HG02938 (cell line): Measurements from ENCODE around the gene POU4F1.
"Not testable (repeated sequence)": the region's sequence is repeated elsewhere in the genome, so short reads cannot be mapped to it uniquely, and the experiment has no call there.

ENCODE experiments used
- ATAC-seq: cut with Tn5 transposase; IDR thresholded peaks from one replicate; pipeline ENCODE4 v1.9.1; 2021; ENCODE audit warnings: mild to moderate bottlenecking, moderate library complexity; ENCODE audit not compliant: unreplicated experiment

POU4F1 gene, protein sequence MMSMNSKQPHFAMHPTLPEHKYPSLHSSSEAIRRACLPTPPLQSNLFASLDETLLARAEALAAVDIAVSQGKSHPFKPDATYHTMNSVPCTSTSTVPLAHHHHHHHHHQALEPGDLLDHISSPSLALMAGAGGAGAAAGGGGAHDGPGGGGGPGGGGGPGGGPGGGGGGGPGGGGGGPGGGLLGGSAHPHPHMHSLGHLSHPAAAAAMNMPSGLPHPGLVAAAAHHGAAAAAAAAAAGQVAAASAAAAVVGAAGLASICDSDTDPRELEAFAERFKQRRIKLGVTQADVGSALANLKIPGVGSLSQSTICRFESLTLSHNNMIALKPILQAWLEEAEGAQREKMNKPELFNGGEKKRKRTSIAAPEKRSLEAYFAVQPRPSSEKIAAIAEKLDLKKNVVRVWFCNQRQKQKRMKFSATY

DNA sequence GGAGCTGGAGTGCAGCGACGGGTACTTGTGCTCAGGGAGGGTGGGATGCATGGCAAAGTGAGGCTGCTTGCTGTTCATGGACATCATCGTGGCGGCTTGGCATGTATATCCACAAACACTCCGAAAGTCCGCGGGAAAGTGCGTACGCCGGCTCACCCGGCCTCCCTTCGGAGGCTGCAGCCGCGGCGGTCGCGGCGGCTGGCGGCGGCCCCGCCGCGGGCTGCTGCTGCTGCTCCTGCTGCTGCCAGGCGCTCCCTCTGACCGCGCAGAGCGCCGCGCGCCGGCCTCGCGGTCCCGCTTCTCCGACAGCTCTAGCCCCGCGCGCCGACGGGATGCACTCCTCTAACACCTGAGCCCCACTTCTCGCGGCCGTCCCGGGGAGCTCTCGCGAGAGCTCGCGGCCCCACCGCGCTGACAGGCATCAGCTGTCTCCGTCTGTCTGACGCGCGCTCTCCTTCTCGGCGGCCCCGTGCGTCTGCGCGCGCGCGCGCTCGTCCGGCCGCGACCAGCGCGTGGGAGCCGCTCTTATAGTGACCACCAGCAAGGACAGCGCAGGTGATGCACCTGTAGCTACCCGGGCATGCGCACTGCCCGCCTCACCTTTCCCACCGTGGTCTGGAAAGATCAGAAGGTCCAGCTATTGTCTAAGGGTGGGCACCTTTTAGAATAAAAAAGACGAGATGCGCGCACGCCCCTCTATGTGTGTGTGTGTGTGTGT lies at the start of gene POU4F1:
Gene POU4F1, minus strand, starts transcription at position 313 of the 718 bp plus-strand sequence. Its CDS starts 226 bp downstream, at position 87.
- ATAC-seq: peak; percentile 72

- no peak for ATAC-seq
Observed at GRCh38 chr13:78652651-78653050, 49.3 kb upstream of the POU4F1 start.

DNA sequence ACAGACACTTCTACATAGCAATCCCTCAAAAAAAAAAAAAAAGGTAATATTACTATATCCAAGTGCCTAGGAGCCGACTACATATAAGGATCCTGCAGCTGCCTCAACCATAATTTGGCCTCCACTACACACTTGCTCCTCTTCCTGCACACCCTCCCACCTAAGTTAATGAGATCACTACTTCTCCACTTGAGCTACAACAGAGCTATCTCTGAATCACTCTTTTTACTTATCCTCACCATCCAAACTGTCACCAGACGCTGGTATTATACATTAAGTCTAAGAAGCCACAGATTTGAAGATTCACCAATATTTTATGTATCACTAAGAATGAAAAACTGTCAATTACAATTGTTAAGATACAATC lies 47.3 kb upstream of the POU4F1 start:
- no peak for ATAC-seq

GRCh38 chr13:78649997-78650716 lies 46.8 kb upstream of the POU4F1 start:
- ATAC-seq: no peak

GRCh38 chr13:78647109-78647678 lies 43.8 kb upstream of the POU4F1 start:
- not testable (repeated sequence) for ATAC-seq

DNA sequence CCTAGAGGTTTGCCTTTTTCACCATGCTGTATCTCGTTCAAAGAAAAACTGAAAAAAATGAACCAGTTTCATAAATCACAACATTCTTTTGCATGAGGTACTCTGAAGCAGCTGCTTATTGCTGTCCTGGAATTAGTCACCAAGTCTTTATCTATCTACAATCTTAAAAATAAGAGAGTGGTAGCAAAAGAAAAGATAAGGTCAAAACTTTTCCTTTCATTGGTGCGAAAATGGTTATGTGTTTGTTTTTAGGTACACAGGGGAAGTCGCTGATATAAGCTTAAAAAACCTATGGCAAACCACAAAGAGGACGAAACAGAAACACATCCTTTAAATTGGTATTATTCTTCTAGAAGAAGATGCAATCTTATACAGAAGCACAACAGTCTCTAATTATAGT lies 34.9 kb upstream of the POU4F1 start:
- peak; percentile 71 for ATAC-seq

DNA sequence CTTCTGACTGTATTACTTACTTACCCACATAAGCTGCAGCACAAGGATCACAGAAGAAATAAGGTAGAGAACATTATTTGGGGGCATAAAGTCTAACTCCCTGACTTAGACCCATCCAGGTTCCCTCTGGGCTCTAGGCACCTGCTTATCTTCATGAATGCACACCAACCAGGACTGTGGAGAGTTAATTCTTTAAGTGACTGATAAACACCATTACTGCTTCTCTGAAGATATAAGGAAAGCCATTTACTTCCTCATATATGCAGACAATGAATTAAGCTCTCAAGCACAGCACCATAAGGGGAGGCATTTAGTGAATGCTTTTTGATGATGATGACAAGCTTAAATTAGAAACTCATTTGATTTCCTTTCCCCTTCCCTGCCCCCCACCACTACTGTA lies 33.1 kb upstream of the POU4F1 start:
- ATAC-seq: no peak

- no peak for ATAC-seq
Observed at GRCh38 chr13:78632996-78633395, 29.6 kb upstream of the POU4F1 start.

DNA sequence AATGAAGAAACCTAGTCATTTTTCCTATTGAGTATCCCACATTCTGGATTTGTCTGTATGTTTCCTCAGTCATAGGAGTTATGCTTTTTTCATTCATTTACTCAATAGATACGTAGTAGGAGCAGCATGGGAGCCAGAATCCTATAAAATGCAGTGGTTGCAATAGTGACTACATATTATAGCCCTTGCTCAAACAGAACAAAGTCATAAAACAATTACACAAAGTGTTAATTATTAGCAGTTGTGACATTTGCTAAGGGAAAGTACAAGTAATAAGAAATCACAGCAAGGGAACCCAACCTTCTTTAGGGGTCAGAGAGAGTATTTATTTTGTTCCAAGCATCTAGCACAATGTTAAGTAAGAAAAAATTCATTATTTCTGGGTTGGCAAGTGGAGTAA lies 27.7 kb upstream of the POU4F1 start:
- ATAC-seq: no peak

GRCh38 chr13:78630511-78630910 lies 27.2 kb upstream of the POU4F1 start:
- ATAC-seq: no peak

DNA sequence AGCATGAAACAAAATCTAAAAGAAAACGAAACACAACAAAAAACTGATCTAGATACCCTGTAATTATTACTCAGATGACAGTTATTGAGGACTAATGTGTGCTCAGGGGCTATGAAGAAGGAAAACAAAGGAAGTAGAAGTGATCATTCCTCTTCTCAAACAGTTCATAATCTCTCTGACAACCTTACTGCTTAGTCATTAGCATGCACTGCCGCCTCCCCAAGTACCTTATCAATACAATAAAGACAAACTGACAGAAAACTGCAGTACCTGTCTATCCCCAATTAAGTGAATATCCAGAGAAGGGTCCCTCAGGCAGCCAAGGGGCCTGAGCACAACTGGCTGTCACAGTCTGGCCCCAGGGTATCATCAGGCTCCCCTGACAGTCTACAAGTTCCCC lies 22.0 kb upstream of the POU4F1 start:
- ATAC-seq: no peak

DNA sequence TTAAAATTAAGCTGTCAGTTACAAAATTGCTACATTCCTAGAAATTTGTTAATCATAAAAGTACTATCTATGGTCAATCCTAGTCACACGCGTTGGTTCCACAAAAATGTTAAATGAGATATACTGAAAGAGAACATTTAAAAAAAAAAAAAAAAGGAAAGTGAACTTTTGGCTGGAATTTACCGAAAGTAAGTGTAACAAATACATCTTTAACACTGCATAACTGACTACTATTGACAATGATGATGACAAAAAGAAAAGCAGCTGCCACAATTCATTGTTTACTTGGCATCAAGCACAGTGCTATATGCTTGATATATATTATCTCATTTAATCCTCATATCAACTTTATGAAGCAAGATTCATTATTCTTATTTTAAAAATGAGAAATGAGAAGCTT lies 19.8 kb upstream of the POU4F1 start:
- no peak for ATAC-seq

- ATAC-seq: no peak
Observed at GRCh38 chr13:78620936-78621470, 17.7 kb upstream of the POU4F1 start.

DNA sequence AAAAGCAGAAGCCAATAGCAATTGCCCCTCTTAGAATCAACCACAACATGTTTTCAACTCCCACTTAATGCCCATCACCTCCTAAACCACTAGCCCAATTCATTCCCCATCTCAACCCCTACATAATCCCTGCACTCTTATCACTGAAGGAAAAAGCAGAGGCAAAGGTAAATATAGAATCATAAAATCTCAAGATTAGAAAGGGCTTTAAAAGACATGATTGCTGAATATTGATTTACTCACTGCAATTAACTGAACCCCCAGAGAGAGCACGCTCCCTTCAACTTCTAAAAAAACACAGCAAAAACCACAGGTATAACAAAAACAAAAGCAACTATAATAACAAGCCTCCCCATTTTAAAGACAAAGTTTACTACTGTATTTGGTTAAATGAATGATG lies 15.1 kb upstream of the POU4F1 start:
- no peak for ATAC-seq

GRCh38 chr13:78611040-78611439 lies 7.7 kb upstream of the POU4F1 start:
- no peak for ATAC-seq

- no peak for ATAC-seq
Observed at GRCh38 chr13:78610381-78610883, 7.1 kb upstream of the POU4F1 start.

- no peak for ATAC-seq
Observed at GRCh38 chr13:78609464-78610205, 6.3 kb upstream of the POU4F1 start.

- no peak for ATAC-seq
Observed at GRCh38 chr13:78608688-78609463, 5.5 kb upstream of the POU4F1 start.

DNA sequence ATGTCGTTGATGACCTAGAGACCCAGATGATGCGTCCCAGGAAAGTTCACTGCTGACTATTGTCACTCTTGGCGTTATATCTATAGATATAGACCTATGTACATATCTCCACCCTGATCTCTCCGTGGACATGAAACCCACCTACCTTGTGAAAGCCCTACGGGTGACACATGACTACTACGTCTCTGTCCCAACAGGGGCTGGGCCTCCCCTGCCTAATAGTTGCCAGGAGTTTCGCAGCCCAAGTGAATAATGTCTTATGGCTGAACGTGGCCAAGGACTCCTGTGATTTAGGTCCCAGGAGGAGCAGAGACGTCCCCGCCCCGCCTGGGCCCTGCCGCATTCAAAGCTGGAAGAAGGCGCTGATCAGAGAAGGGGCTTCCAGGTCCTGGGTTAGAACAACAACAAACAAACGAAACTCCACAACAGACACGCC lies 4.9 kb upstream of the POU4F1 start:
- no peak for ATAC-seq
